SK-N-MC (cell line): ENCODE measurements around the gene SRCAP.

Experiments used
- EZH2 ChIP-seq: fragments of 200-600 bp; sonication (generic); IDR thresholded peaks from one replicate; pipeline ENCODE4 v1.6.1; 2017; ENCODE audit warnings: antibody characterized with exemption
- POLR2AphosphoS5 ChIP-seq: IDR thresholded peaks from 2 replicates; pipeline ENCODE4 v1.6.1; 2012; ENCODE audit warnings: mild to moderate bottlenecking, low read depth, low read length, borderline replicate concordance

- TF ChIP-seq EZH2 (no peak), POLR2AphosphoS5 (no peak)
Observed at GRCh38 chr16:30787613-30788378, 88.8 kb downstream of the SRCAP start.
